Measurements from ENCODE around the gene ZNF205.
A peak's percentile ranks its signal among the peaks of the same experiment; 100 is the strongest.
"Not testable (repeated sequence)": the region's sequence is repeated elsewhere in the genome, so short reads cannot be mapped to it uniquely, and the experiment has no call there.

Gene ZNF205

DNA sequence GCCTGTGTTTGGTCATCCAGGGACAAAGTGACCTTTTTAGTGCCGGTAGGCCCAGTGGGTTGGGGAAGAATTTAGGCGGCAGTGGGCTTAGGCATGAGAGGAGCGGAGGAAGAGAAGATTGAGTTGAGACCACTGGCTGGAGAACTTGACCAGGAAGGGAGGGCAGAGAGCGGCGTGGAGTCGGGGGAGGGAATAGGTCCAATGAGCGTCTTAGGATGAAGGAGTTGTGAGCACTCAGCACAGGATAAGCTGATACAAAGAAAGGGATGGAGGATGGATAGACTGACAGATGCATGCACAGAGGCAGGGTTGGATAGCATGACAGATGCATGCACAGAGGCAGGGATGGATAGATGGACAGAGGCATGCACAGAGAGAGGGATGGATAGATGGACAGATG, 38.9 kb upstream of the ZNF205 start:
- Histone ChIP-seq H3K4me1 (ENCODE audit: control insufficient read depth, insufficient read depth, low read depth, low read length) (no peaks in the 10 kb centered on the region), H3K4me2 (ENCODE audit: low read length, poor library complexity, severe bottlenecking) (no peak overlapping the region), H4K8ac (ENCODE audit: low read length) (no peak overlapping the region), H3K14ac (ENCODE audit: low read length in 2 of 2) (peak overlapping the region in 1 of 2 experiments; percentile 2), H3K18ac (ENCODE audit: low read depth in 1 of 2, low read length in 2 of 2) (no peak overlapping the region), H3K27me3 (ENCODE audit: control insufficient read depth in 1 of 2, insufficient read depth in 1 of 2, low read length in 2 of 2) (peaks cover 32 to 41% of the 10 kb centered on the region in 2 experiments), H3K4me3 (ENCODE audit: insufficient read depth in 1 of 2, low read depth in 1 of 2, low read length in 2 of 2) (no peak overlapping the region), H2AFZ (ENCODE audit: low read depth, low read length) (no peak overlapping the region), H2BK5ac (ENCODE audit: low read depth, low read length, poor library complexity, severe bottlenecking) (no peak overlapping the region), H2BK15ac (ENCODE audit: low read depth, poor library complexity, severe bottlenecking) (no peak overlapping the region), H2AK5ac (ENCODE audit: low read length, severe bottlenecking) (no peak overlapping the region), H3K9ac (ENCODE audit: low read length) (no peak overlapping the region), H3K36me3 (ENCODE audit: control insufficient read depth in 1 of 2, insufficient read depth in 2 of 2, low read depth in 1 of 2, low read length in 2 of 2) (peaks cover 0 to 12% of the 10 kb centered on the region in 2 experiments), H2BK12ac (ENCODE audit: low read length in 2 of 2) (no peak overlapping the region), H3K79me1 (replicated peaks; ENCODE audit: low read length, poor library complexity, severe bottlenecking) (no peaks in the 10 kb centered on the region), H3K27ac (ENCODE audit: low read length, poor library complexity, severe bottlenecking) (no peak overlapping the region), H3K23ac (ENCODE audit: low read length in 2 of 2) (no peak overlapping the region), H4K91ac (ENCODE audit: low read length) (no peak overlapping the region), H2BK120ac (ENCODE audit: low read depth, low read length) (no peak overlapping the region), H3K9me3 (ENCODE audit: control insufficient read depth, low read length) (no peaks in the 10 kb centered on the region), H3K4ac (ENCODE audit: low read depth in 1 of 2, low read length in 2 of 2) (no peak overlapping the region)
- WGBS: 94% methylated on average over 7 of the region's 7 CpGs
- DNase-seq: no peak

DNA sequence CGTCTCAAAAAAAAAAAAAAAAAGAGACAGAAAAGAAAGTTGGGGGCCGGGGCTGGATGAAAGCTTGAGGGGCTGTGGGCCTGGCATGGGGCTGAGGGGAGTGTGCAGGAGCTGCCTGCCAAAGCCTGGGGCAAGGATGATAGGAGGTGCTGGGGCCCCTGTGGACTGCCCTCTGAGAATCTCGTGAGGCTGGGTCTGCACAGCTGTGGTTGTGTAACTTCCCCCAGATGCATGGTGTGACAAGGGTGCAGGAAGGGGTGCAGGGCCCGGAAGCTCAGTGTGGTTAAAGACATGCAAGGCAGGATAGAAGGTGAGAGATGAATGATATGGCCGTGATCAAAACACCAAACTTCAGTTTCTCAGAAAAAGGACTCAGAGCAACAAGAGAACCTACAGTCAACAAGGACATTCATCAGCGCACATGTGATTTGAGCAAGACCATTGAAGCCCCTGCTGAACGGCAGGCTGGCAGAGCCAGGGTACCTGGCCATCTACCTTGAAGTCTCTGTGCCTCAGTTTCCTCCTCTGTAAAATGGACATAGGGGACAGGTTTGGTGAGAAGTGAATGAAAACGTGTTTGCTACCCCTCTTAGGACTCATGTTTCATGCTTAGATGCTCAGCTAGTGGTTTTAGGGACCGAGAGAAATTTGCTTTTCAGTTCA, 37.4 kb upstream of the ZNF205 start:
- no peaks in the 10 kb centered on the region for H3K9me3 ChIP-seq (ENCODE audit: control insufficient read depth, low read length)
- H2BK12ac ChIP-seq (ENCODE audit: low read length in 2 of 2): no peak overlapping the region
- no peak overlapping the region for H3K18ac ChIP-seq (ENCODE audit: low read depth in 1 of 2, low read length in 2 of 2)
- no peaks in the 10 kb centered on the region for H3K79me1 ChIP-seq (replicated peaks; ENCODE audit: low read length, poor library complexity, severe bottlenecking)
- H2AK5ac ChIP-seq (ENCODE audit: low read length, severe bottlenecking): no peak overlapping the region
- H2BK15ac ChIP-seq (ENCODE audit: low read depth, poor library complexity, severe bottlenecking): no peak overlapping the region
- no peak overlapping the region for H3K14ac ChIP-seq (ENCODE audit: low read length in 2 of 2)
- H3K4me3 ChIP-seq (ENCODE audit: insufficient read depth in 1 of 2, low read depth in 1 of 2, low read length in 2 of 2): no peak overlapping the region
- peaks cover 36 to 55% of the 10 kb centered on the region in 2 experiments for H3K27me3 ChIP-seq (ENCODE audit: control insufficient read depth in 1 of 2, insufficient read depth in 1 of 2, low read length in 2 of 2)
- H3K23ac ChIP-seq (ENCODE audit: low read length in 2 of 2): no peak overlapping the region
- H3K4me2 ChIP-seq (ENCODE audit: low read length, poor library complexity, severe bottlenecking): no peak overlapping the region
- 70% methylated on average over 9 of the region's 9 CpGs for WGBS
- H2BK5ac ChIP-seq (ENCODE audit: low read depth, low read length, poor library complexity, severe bottlenecking): no peak overlapping the region
- no peak for DNase-seq
- H3K9ac ChIP-seq (ENCODE audit: low read length): no peak overlapping the region
- no peak overlapping the region for H2AFZ ChIP-seq (ENCODE audit: low read depth, low read length)
- H4K91ac ChIP-seq (ENCODE audit: low read length): no peak overlapping the region
- H3K4ac ChIP-seq (ENCODE audit: low read depth in 1 of 2, low read length in 2 of 2): peak overlapping the region in 1 of 2 experiments; percentile 35
- H3K27ac ChIP-seq (ENCODE audit: low read length, poor library complexity, severe bottlenecking): no peak overlapping the region
- no peaks in the 10 kb centered on the region for H3K4me1 ChIP-seq (ENCODE audit: control insufficient read depth, insufficient read depth, low read depth, low read length)
- peaks cover 0 to 1% of the 10 kb centered on the region in 2 experiments for H3K36me3 ChIP-seq (ENCODE audit: control insufficient read depth in 1 of 2, insufficient read depth in 2 of 2, low read depth in 1 of 2, low read length in 2 of 2)
- H2BK120ac ChIP-seq (ENCODE audit: low read depth, low read length): no peak overlapping the region
- H4K8ac ChIP-seq (ENCODE audit: low read length): no peak overlapping the region

DNA sequence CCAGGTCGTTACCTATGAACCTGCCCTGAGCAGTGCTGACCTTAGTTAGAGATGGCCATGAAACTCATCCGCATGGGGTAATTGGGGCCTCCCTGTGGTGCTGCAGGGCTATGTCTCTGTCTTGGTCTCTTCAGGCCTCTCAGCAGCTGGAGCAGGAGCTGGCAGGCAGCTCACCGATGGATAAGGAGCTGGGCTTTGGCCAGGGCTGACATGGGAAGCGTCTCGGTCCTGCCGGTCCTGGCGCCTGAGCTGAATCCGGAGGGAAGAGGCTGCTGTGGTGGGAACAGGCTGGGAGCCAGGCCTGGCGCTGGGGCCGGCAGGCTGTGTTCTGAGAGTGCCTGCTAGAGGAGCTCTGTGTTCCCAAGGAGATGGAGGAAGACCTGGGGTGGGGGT, 36.9 kb upstream of the ZNF205 start:
- no peak overlapping the region for H4K8ac ChIP-seq (ENCODE audit: low read length)
- no peak overlapping the region for H2BK5ac ChIP-seq (ENCODE audit: low read depth, low read length, poor library complexity, severe bottlenecking)
- no peak overlapping the region for H2BK120ac ChIP-seq (ENCODE audit: low read depth, low read length)
- no peak overlapping the region for H2AK5ac ChIP-seq (ENCODE audit: low read length, severe bottlenecking)
- no peak overlapping the region for H3K4ac ChIP-seq (ENCODE audit: low read depth in 1 of 2, low read length in 2 of 2)
- no peak overlapping the region for H3K27ac ChIP-seq (ENCODE audit: low read length, poor library complexity, severe bottlenecking)
- no peaks in the 10 kb centered on the region for H3K9me3 ChIP-seq (ENCODE audit: control insufficient read depth, low read length)
- H3K4me3 ChIP-seq (ENCODE audit: insufficient read depth in 1 of 2, low read depth in 1 of 2, low read length in 2 of 2): no peak overlapping the region
- no peak overlapping the region for H3K23ac ChIP-seq (ENCODE audit: low read length in 2 of 2)
- DNase-seq: no peak
- no peak overlapping the region for H3K4me2 ChIP-seq (ENCODE audit: low read length, poor library complexity, severe bottlenecking)
- H4K91ac ChIP-seq (ENCODE audit: low read length): no peak overlapping the region
- no peak overlapping the region for H2BK15ac ChIP-seq (ENCODE audit: low read depth, poor library complexity, severe bottlenecking)
- no peak overlapping the region for H2BK12ac ChIP-seq (ENCODE audit: low read length in 2 of 2)
- no peaks in the 10 kb centered on the region for H3K4me1 ChIP-seq (ENCODE audit: control insufficient read depth, insufficient read depth, low read depth, low read length)
- no peaks in the 10 kb centered on the region for H3K36me3 ChIP-seq (ENCODE audit: control insufficient read depth in 1 of 2, insufficient read depth in 2 of 2, low read depth in 1 of 2, low read length in 2 of 2)
- H2AFZ ChIP-seq (ENCODE audit: low read depth, low read length): no peak overlapping the region
- H3K14ac ChIP-seq (ENCODE audit: low read length in 2 of 2): no peak overlapping the region
- H3K9ac ChIP-seq (ENCODE audit: low read length): no peak overlapping the region
- WGBS: 63% methylated on average over 10 of the region's 10 CpGs
- peaks cover 39 to 57% of the 10 kb centered on the region in 2 experiments for H3K27me3 ChIP-seq (ENCODE audit: control insufficient read depth in 1 of 2, insufficient read depth in 1 of 2, low read length in 2 of 2)
- no peaks in the 10 kb centered on the region for H3K79me1 ChIP-seq (replicated peaks; ENCODE audit: low read length, poor library complexity, severe bottlenecking)
- H3K18ac ChIP-seq (ENCODE audit: low read depth in 1 of 2, low read length in 2 of 2): no peak overlapping the region

DNA sequence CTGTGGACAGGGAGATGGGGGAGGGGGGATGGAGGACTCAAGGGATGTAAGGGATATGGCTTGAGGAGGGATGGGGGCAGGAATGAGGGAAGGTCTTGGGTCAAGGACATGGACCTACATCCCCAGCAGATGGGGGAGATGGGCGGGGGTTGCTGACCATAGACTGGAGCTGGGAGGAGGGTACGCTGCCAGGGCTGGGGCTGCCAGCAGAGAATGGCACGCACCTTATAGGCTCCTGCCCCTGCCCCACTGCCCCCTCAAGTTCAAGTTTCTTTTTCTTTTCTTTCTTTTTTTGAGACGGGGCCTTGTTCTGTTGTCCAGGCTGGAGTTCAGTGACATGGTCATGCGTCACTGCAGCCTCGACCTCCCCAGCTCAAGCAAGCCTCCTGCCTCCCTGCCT, 36.4 kb upstream of the ZNF205 start:
- H3K36me3 ChIP-seq (ENCODE audit: control insufficient read depth in 1 of 2, insufficient read depth in 2 of 2, low read depth in 1 of 2, low read length in 2 of 2); H2AK5ac ChIP-seq (ENCODE audit: low read length, severe bottlenecking); H3K27ac ChIP-seq (ENCODE audit: low read length, poor library complexity, severe bottlenecking); H3K9ac ChIP-seq (ENCODE audit: low read length); H3K4me3 ChIP-seq (ENCODE audit: insufficient read depth in 1 of 2, low read depth in 1 of 2, low read length in 2 of 2); H3K9me3 ChIP-seq (ENCODE audit: control insufficient read depth, low read length); DNase-seq; H3K4me2 ChIP-seq (ENCODE audit: low read length, poor library complexity, severe bottlenecking); H3K4me1 ChIP-seq (ENCODE audit: control insufficient read depth, insufficient read depth, low read depth, low read length); H3K79me1 ChIP-seq (replicated peaks; ENCODE audit: low read length, poor library complexity, severe bottlenecking); H3K23ac ChIP-seq (ENCODE audit: low read length in 2 of 2); H2BK5ac ChIP-seq (ENCODE audit: low read depth, low read length, poor library complexity, severe bottlenecking); H2BK120ac ChIP-seq (ENCODE audit: low read depth, low read length); H2AFZ ChIP-seq (ENCODE audit: low read depth, low read length); H2BK15ac ChIP-seq (ENCODE audit: low read depth, poor library complexity, severe bottlenecking); H3K4ac ChIP-seq (ENCODE audit: low read depth in 1 of 2, low read length in 2 of 2); H4K91ac ChIP-seq (ENCODE audit: low read length); H2BK12ac ChIP-seq (ENCODE audit: low read length in 2 of 2); H4K8ac ChIP-seq (ENCODE audit: low read length); H3K18ac ChIP-seq (ENCODE audit: low read depth in 1 of 2, low read length in 2 of 2): not testable (repeated sequence)
- WGBS: 87% methylated on average over 6 of the region's 6 CpGs
- Histone ChIP-seq H3K27me3 (ENCODE audit: control insufficient read depth in 1 of 2, insufficient read depth in 1 of 2, low read length in 2 of 2) (peaks cover 43 to 61% of the 10 kb centered on the region in 2 experiments), H3K14ac (ENCODE audit: low read length in 2 of 2) (peak overlapping the region in 1 of 2 experiments; percentile 12)
